Measurements from ENCODE around the gene SPOP. TPM values are rescaled to one million over a fixed set of nuclear protein-coding genes. Genes with fewer than 3 reads are reported as not detected.

The SPOP gene
- total RNA-seq, 1 experiment from 2014 or later, result 79.9 TPM

GRCh38 chr17:49564638-49565037 is 113.3 kb downstream of the SPOP start:
- Mint-ChIP-seq H3K9me3 (ENCODE audit: low read depth, unreplicated experiment) (no peaks in the 10 kb centered on the region), H3K27me3 (ENCODE audit: unreplicated experiment) (peaks cover 62% of the 10 kb centered on the region), H3K27ac (ENCODE audit: unreplicated experiment) (no peak overlapping the region), H3K4me1 (ENCODE audit: low read depth, unreplicated experiment) (peaks cover 14% of the 10 kb centered on the region), H3K4me3 (ENCODE audit: low read depth, unreplicated experiment) (no peak overlapping the region), H3K36me3 (ENCODE audit: insufficient read depth, unreplicated experiment) (peaks cover 5% of the 10 kb centered on the region)
- CTCF ChIA-PET, result interaction anchor here (0.6 to 1.9 kb wide), 3 partner anchors 8 to 309 kb away, joined by 3 to 14 read pairs (median 3); no protein-coding TSS in a partner anchor
- intact Hi-C loops (cut with micrococcal nuclease; ENCODE audit: unreplicated experiment), result loop anchor here (5.0 kb wide), 3 partner anchors 213 to 433 kb away; partner anchors contain the start of gene DLX3
- BruUV-seq (replicated peaks), result no TSS peak
- TF ChIP-seq, protein P1, sequence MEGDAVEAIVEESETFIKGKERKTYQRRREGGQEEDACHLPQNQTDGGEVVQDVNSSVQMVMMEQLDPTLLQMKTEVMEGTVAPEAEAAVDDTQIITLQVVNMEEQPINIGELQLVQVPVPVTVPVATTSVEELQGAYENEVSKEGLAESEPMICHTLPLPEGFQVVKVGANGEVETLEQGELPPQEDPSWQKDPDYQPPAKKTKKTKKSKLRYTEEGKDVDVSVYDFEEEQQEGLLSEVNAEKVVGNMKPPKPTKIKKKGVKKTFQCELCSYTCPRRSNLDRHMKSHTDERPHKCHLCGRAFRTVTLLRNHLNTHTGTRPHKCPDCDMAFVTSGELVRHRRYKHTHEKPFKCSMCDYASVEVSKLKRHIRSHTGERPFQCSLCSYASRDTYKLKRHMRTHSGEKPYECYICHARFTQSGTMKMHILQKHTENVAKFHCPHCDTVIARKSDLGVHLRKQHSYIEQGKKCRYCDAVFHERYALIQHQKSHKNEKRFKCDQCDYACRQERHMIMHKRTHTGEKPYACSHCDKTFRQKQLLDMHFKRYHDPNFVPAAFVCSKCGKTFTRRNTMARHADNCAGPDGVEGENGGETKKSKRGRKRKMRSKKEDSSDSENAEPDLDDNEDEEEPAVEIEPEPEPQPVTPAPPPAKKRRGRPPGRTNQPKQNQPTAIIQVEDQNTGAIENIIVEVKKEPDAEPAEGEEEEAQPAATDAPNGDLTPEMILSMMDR (IDR thresholded peaks at IDR 0.05; ENCODE audit: unreplicated experiment), result no peak
- no peak for DNase-seq

DNA sequence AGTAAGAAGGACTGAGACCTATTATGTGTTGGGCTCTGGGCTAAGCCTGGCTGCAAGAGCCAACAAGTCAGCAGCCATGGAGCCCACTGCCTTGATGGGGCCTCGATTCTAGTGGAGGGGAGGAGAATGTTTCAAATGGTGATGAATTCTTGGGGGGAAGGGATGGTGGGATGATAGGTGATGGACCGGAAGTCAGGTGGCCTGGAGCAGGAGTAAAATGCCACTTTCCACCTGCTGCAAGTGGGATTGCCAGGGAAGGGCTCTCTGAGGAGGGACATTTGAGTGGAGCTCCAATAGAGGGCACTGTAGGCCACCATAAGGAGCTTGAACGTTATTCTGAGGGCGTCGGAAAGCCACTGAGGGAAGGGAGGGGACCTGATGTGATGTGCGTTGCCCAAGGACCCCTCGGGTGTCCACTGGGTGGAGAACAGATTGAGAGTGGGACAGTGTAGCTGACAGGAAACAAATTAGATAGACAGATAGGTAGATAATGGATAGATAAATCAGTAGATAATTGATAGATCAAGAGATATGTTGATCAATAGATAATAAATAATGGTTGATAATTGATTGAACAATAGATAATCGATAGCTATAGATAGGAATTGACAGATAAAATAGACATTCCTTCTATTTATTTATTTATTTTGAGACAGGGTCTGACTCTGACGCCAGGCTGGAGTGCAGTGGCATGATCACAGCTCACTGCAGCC is 120.4 kb downstream of the SPOP start:
- Mint-ChIP-seq H3K36me3 (ENCODE audit: insufficient read depth, unreplicated experiment) (no peaks in the 10 kb centered on the region), H3K27me3 (ENCODE audit: unreplicated experiment) (peaks cover 36% of the 10 kb centered on the region), H3K27ac (ENCODE audit: unreplicated experiment) (no peak overlapping the region), H3K4me3 (ENCODE audit: low read depth, unreplicated experiment) (no peak overlapping the region), H3K4me1 (ENCODE audit: low read depth, unreplicated experiment) (peaks cover 9% of the 10 kb centered on the region), H3K9me3 (ENCODE audit: low read depth, unreplicated experiment) (no peaks in the 10 kb centered on the region)
- TF ChIP-seq, protein P1 (IDR thresholded peaks at IDR 0.05; ENCODE audit: unreplicated experiment), result peak; percentile 73
- DNase-seq, result peak; percentile 73
- intact Hi-C loops (cut with micrococcal nuclease; ENCODE audit: unreplicated experiment), result loop anchor here (1.0 to 2.0 kb wide), 3 partner anchors 61 to 149 kb away; no protein-coding TSS in a partner anchor
- no TSS peak for BruUV-seq (replicated peaks)
- CTCF ChIA-PET, result interaction anchor here (0.5 to 4.0 kb wide), 25 partner anchors 8 to 1286 kb away, joined by 3 to 37 read pairs (median 4); partner anchors contain the start of genes PHB1 and SLC35B1

GRCh38 chr17:49556223-49556943 is 121.5 kb downstream of the SPOP start:
- TF ChIP-seq, protein P1 (IDR thresholded peaks at IDR 0.05; ENCODE audit: unreplicated experiment), result peak; percentile 99
- Mint-ChIP-seq H3K36me3 (ENCODE audit: insufficient read depth, unreplicated experiment) (no peaks in the 10 kb centered on the region), H3K4me1 (ENCODE audit: low read depth, unreplicated experiment) (peaks cover 9% of the 10 kb centered on the region), H3K27ac (ENCODE audit: unreplicated experiment) (no peak overlapping the region), H3K9me3 (ENCODE audit: low read depth, unreplicated experiment) (no peaks in the 10 kb centered on the region), H3K4me3 (ENCODE audit: low read depth, unreplicated experiment) (no peak overlapping the region), H3K27me3 (ENCODE audit: unreplicated experiment) (peaks cover 25% of the 10 kb centered on the region)
- CTCF ChIA-PET, result interaction anchor here (0.6 to 4.0 kb wide), 25 partner anchors 9 to 442 kb away, joined by 3 to 37 read pairs (median 4); partner anchors contain the start of genes FAM117A and PHB1
- no TSS peak for BruUV-seq (replicated peaks)
- intact Hi-C loops (cut with micrococcal nuclease; ENCODE audit: unreplicated experiment), result loop anchor here (2.0 kb wide), 1 partner anchor 60 kb away; no protein-coding TSS in a partner anchor
- DNase-seq, result peak; percentile 93

DNA sequence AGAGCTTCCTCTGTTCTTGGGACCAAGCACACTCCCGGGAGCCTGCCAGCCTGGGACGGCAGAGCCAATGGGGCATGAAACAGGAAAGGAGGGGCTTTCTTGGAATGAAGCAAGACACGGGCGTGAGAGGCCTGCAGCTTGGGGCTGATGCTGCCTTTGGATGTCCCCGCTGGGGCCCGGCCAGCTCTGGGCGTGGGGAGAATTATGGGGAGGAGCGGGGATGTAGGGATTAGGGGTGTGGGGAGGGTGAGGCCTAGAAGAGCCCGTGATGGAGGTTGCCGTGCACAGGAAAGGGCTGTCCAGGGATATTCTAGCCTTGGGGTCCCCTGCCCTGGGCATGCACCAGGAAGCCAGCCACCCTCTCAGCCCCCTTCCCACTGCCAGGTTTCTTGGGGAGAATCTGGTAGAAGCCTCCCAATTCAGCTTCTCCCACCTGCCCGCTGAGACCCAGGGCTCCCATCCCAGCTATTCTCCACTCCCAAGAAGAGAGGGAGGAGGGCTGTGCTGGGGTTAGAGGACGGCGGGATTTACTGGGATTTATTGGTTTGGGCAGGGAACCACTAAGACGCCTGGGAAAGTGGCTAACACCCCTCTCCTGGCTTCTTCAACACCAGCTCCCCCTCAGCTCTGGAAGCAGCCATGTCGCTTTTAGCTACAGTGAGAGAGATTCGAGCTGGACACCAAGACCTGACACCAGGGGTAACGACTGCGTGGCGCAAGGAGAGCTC is 122.2 kb downstream of the SPOP start:
- intact Hi-C loops (cut with micrococcal nuclease; ENCODE audit: unreplicated experiment), result loop anchor here (2.0 kb wide), 1 partner anchor 59 kb away; no protein-coding TSS in a partner anchor
- BruUV-seq (replicated peaks), result no TSS peak

More for the DNA sequence above, 122.2 kb downstream of the SPOP start:
- CTCF ChIA-PET, result interaction anchor here (0.9 to 4.0 kb wide), 16 partner anchors 9 to 274 kb away, joined by 3 to 37 read pairs (median 5); partner anchors contain the start of genes FAM117A and PHB1
- Mint-ChIP-seq H3K4me3 (ENCODE audit: low read depth, unreplicated experiment) (no peak overlapping the region), H3K27ac (ENCODE audit: unreplicated experiment) (no peak overlapping the region), H3K4me1 (ENCODE audit: low read depth, unreplicated experiment) (peaks cover 9% of the 10 kb centered on the region), H3K36me3 (ENCODE audit: insufficient read depth, unreplicated experiment) (no peaks in the 10 kb centered on the region), H3K9me3 (ENCODE audit: low read depth, unreplicated experiment) (no peaks in the 10 kb centered on the region), H3K27me3 (ENCODE audit: unreplicated experiment) (peaks cover 18% of the 10 kb centered on the region)
- TF ChIP-seq, protein P1 (IDR thresholded peaks at IDR 0.05; ENCODE audit: unreplicated experiment), result no peak
- no peak for DNase-seq
